Esophagus squamous epithelium (tissue), 4 donors: ENCODE data around the gene MAPK8IP3.

ENCODE experiments used
- CTCF ChIP-seq, 6 experiments: fragments of 450-650 bp in 4 of 6; fragments of 200-600 bp in 2 of 6; sonication (generic) in 2 of 6; IDR thresholded peaks; one replicate each; pipeline ENCODE4 v1.5.1; 2016 to 2019; ENCODE audit warnings: antibody characterized with exemption in 6 of 6, mild to moderate bottlenecking in 4 of 6, moderate library complexity in 4 of 6
- POLR2A ChIP-seq, 4 donors: fragments of 450-650 bp; IDR thresholded peaks; one replicate each; pipeline ENCODE4 v1.6.1; 2017; ENCODE audit warnings: antibody characterized with exemption in 4 of 4, mild to moderate bottlenecking in 4 of 4, moderate library complexity in 3 of 4

GRCh38 chr16:1700246-1700645 is 5.7 kb upstream of the MAPK8IP3 start:
- TF ChIP-seq CTCF (IDR thresholded peaks at IDR 0.05) = no peak
- TF ChIP-seq POLR2A (IDR thresholded peaks at IDR 0.05) = no peak
